ENCODE data around the gene PAPPA2. TPM values are rescaled to one million over a fixed set of nuclear protein-coding genes. Genes with fewer than 3 reads are reported as not detected.

Gene PAPPA2
- total and polyA plus RNA-seq, 2 donors (not counting 1 experiment from before 2014, with no cell fraction given) = 0.24 to 4.1 TPM

GRCh38 chr1:176480750-176481149, 17.8 kb downstream of the PAPPA2 start:
- Histone ChIP-seq H2AFZ (ENCODE audit: low read length) (no peak overlapping the region), H3K27ac (ENCODE audit: insufficient read depth, low read length) (no peak overlapping the region), H3K4me3 (replicated peaks in 1 of 4; ENCODE audit: control extremely low read depth in 1 of 4, insufficient read depth in 1 of 4, low read depth in 3 of 4, low read length in 4 of 4) (no peak overlapping the region), H3K4me1 (ENCODE audit: control insufficient read depth, extremely low read depth, insufficient read depth, low read length) (no peaks in the 10 kb centered on the region), H3K9me3 (ENCODE audit: control insufficient read depth, insufficient read depth, low read depth, low read length) (no peaks in the 10 kb centered on the region), H3K79me2 (ENCODE audit: control insufficient read depth, insufficient read depth, low read length) (no peaks in the 10 kb centered on the region), H3K9ac (ENCODE audit: insufficient read depth, low read length) (no peak overlapping the region), H3K4me2 (ENCODE audit: extremely low read depth, insufficient read depth, low read length) (no peak overlapping the region), H4K20me1 (ENCODE audit: control insufficient read depth, extremely low read depth, insufficient read depth, low read length) (no peaks in the 10 kb centered on the region), H3K27me3 (ENCODE audit: control insufficient read depth, insufficient read depth, low read length) (no peaks in the 10 kb centered on the region), H3K36me3 (ENCODE audit: control insufficient read depth, insufficient read depth, low read length) (no peaks in the 10 kb centered on the region)
- TF ChIP-seq EZH2 (IDR thresholded peaks at IDR 0.05; ENCODE audit: low read length, missing control alignments) = no peak
- TF ChIP-seq, protein P1, sequence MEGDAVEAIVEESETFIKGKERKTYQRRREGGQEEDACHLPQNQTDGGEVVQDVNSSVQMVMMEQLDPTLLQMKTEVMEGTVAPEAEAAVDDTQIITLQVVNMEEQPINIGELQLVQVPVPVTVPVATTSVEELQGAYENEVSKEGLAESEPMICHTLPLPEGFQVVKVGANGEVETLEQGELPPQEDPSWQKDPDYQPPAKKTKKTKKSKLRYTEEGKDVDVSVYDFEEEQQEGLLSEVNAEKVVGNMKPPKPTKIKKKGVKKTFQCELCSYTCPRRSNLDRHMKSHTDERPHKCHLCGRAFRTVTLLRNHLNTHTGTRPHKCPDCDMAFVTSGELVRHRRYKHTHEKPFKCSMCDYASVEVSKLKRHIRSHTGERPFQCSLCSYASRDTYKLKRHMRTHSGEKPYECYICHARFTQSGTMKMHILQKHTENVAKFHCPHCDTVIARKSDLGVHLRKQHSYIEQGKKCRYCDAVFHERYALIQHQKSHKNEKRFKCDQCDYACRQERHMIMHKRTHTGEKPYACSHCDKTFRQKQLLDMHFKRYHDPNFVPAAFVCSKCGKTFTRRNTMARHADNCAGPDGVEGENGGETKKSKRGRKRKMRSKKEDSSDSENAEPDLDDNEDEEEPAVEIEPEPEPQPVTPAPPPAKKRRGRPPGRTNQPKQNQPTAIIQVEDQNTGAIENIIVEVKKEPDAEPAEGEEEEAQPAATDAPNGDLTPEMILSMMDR (conservative IDR thresholded peaks at IDR 0.05 in 1 of 2, IDR thresholded peaks at IDR 0.05 in 1 of 2; ENCODE audit: low read depth in 1 of 2, low read length in 2 of 2) = no peak
- no peak for DNase-seq (ENCODE audit: low read depth in 2 of 2)

DNA sequence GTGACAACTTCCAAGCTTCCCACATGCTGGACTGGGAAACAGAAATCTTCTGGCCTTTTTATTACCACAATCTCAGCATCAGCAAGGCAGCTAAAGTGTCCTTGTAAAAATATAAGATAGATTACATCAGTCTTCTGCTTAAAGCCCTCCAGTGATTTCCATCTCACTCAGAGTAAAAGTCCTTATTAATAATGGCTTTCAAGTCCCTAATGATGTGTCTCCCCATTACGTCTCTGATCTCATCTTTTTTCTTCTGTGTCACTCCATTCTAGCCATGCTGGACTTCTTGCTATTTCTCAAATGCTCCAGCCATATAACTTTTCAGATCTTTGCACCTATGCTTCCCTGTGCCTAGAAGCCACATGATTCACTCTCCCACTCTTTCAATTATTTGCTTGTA, 22.1 kb downstream of the PAPPA2 start:
- Histone ChIP-seq H3K4me2 (ENCODE audit: extremely low read depth, insufficient read depth, low read length) (no peak overlapping the region), H3K4me1 (ENCODE audit: control insufficient read depth, extremely low read depth, insufficient read depth, low read length) (no peaks in the 10 kb centered on the region), H3K4me3 (replicated peaks in 1 of 4; ENCODE audit: control extremely low read depth in 1 of 4, insufficient read depth in 1 of 4, low read depth in 3 of 4, low read length in 4 of 4) (no peak overlapping the region), H3K79me2 (ENCODE audit: control insufficient read depth, insufficient read depth, low read length) (no peaks in the 10 kb centered on the region), H3K9ac (ENCODE audit: insufficient read depth, low read length) (no peak overlapping the region), H2AFZ (ENCODE audit: low read length) (no peak overlapping the region), H3K27me3 (ENCODE audit: control insufficient read depth, insufficient read depth, low read length) (no peaks in the 10 kb centered on the region), H4K20me1 (ENCODE audit: control insufficient read depth, extremely low read depth, insufficient read depth, low read length) (no peaks in the 10 kb centered on the region), H3K36me3 (ENCODE audit: control insufficient read depth, insufficient read depth, low read length) (no peaks in the 10 kb centered on the region), H3K9me3 (ENCODE audit: control insufficient read depth, insufficient read depth, low read depth, low read length) (no peaks in the 10 kb centered on the region), H3K27ac (ENCODE audit: insufficient read depth, low read length) (no peak overlapping the region)
- no peak for TF ChIP-seq EZH2 (IDR thresholded peaks at IDR 0.05; ENCODE audit: low read length, missing control alignments)
- TF ChIP-seq, protein P1 (conservative IDR thresholded peaks at IDR 0.05 in 1 of 2, IDR thresholded peaks at IDR 0.05 in 1 of 2; ENCODE audit: low read depth in 1 of 2, low read length in 2 of 2) = no peak
- no peak for DNase-seq (ENCODE audit: low read depth in 2 of 2)

GRCh38 chr1:176494436-176494835, 31.5 kb downstream of the PAPPA2 start:
- H3K27ac ChIP-seq (ENCODE audit: insufficient read depth, low read length) = no peak overlapping the region
- TF ChIP-seq, protein P1 (conservative IDR thresholded peaks at IDR 0.05 in 1 of 2, IDR thresholded peaks at IDR 0.05 in 1 of 2; ENCODE audit: low read depth in 1 of 2, low read length in 2 of 2) = no peak
- no peak for TF ChIP-seq EZH2 (IDR thresholded peaks at IDR 0.05; ENCODE audit: low read length, missing control alignments)
- no peak overlapping the region for H3K9ac ChIP-seq (ENCODE audit: insufficient read depth, low read length)
- no peaks in the 10 kb centered on the region for H3K36me3 ChIP-seq (ENCODE audit: control insufficient read depth, insufficient read depth, low read length)
- no peak overlapping the region for H3K4me3 ChIP-seq (replicated peaks in 1 of 4; ENCODE audit: control extremely low read depth in 1 of 4, insufficient read depth in 1 of 4, low read depth in 3 of 4, low read length in 4 of 4)
- no peak for DNase-seq (ENCODE audit: low read depth in 2 of 2)
- H3K79me2 ChIP-seq (ENCODE audit: control insufficient read depth, insufficient read depth, low read length) = no peaks in the 10 kb centered on the region
- no peaks in the 10 kb centered on the region for H3K4me1 ChIP-seq (ENCODE audit: control insufficient read depth, extremely low read depth, insufficient read depth, low read length)
- no peak overlapping the region for H3K4me2 ChIP-seq (ENCODE audit: extremely low read depth, insufficient read depth, low read length)
- no peaks in the 10 kb centered on the region for H3K27me3 ChIP-seq (ENCODE audit: control insufficient read depth, insufficient read depth, low read length)
- no peaks in the 10 kb centered on the region for H4K20me1 ChIP-seq (ENCODE audit: control insufficient read depth, extremely low read depth, insufficient read depth, low read length)
- no peak overlapping the region for H2AFZ ChIP-seq (ENCODE audit: low read length)
- no peaks in the 10 kb centered on the region for H3K9me3 ChIP-seq (ENCODE audit: control insufficient read depth, insufficient read depth, low read depth, low read length)

Data from fibroblast of lung (primary cell).